Trophoblast cell (in vitro differentiated cells and primary cell): ENCODE measurements around the gene LRP5.

Experiments used
- DNase-seq, 2 donors: peaks; one replicate each; pipeline ENCODE4 v3.0.0-alpha.2; 2016
- H2AFZ ChIP-seq: 2 replicates; pipeline ENCODE4 v1.6.1; 2013; ENCODE audit warnings: low read length, moderate library complexity, mild to moderate bottlenecking; ENCODE audit not compliant: insufficient read depth, poor library complexity
- H2AK5ac ChIP-seq: 2 replicates; pipeline ENCODE4 v1.6.1; 2013; ENCODE audit warnings: mild to moderate bottlenecking, low read length
- H2BK120ac ChIP-seq: 2 replicates; pipeline ENCODE4 v1.6.1; 2013; ENCODE audit warnings: low read length, mild to moderate bottlenecking, moderate library complexity; ENCODE audit not compliant: insufficient read depth, poor library complexity
- H2BK12ac ChIP-seq: 2 replicates; pipeline ENCODE4 v1.6.1; 2013; ENCODE audit warnings: mild to moderate bottlenecking, low read length, moderate library complexity
- H2BK5ac ChIP-seq: 2 replicates; pipeline ENCODE4 v1.6.1; 2013; ENCODE audit warnings: low read length, low read depth, moderate library complexity, mild to moderate bottlenecking; ENCODE audit not compliant: poor library complexity
- H3K14ac ChIP-seq: 2 replicates; pipeline ENCODE4 v1.6.1; 2013; ENCODE audit warnings: mild to moderate bottlenecking, low read length
- H3K18ac ChIP-seq: 2 replicates; pipeline ENCODE4 v1.6.1; 2013; ENCODE audit warnings: mild to moderate bottlenecking, low read length
- H3K23ac ChIP-seq: 2 replicates; pipeline ENCODE4 v1.6.1; 2013; ENCODE audit warnings: low read length
- H3K27ac ChIP-seq: 2 replicates; pipeline ENCODE4 v1.5.1; 2013; ENCODE audit warnings: low read depth, mild to moderate bottlenecking, inconsistent platforms, low read length, moderate library complexity
- H3K27me3 ChIP-seq: 2 replicates; pipeline ENCODE4 v1.6.1; 2013; ENCODE audit warnings: inconsistent platforms, mild to moderate bottlenecking, low read length, moderate library complexity; ENCODE audit not compliant: insufficient read depth
- H3K36me3 ChIP-seq, 2 experiments: 1 replicate in 1 of 2; 2 replicates in 1 of 2; pipeline ENCODE4 v1.6.1; 2013; ENCODE audit warnings: low read length in 2 of 2, mild to moderate bottlenecking in 2 of 2, moderate library complexity in 1 of 2; ENCODE audit not compliant: insufficient read depth in 2 of 2, control insufficient read depth in 1 of 2
- H3K4ac ChIP-seq: 2 replicates; pipeline ENCODE4 v1.6.1; 2013; ENCODE audit warnings: low read depth, mild to moderate bottlenecking, low read length, moderate library complexity
- H3K4me1 ChIP-seq, 2 experiments: 1 replicate in 1 of 2; 2 replicates in 1 of 2; pipeline ENCODE4 v1.6.1; 2013; ENCODE audit warnings: low read length in 2 of 2, mild to moderate bottlenecking in 2 of 2, moderate library complexity in 1 of 2; ENCODE audit not compliant: insufficient read depth in 2 of 2, control insufficient read depth in 1 of 2
- H3K4me2 ChIP-seq: 2 replicates; pipeline ENCODE4 v1.6.1; 2013; ENCODE audit warnings: inconsistent platforms, mild to moderate bottlenecking, low read length, moderate library complexity
- H3K4me3 ChIP-seq: 2 replicates; pipeline ENCODE4 v1.5.1; 2013; ENCODE audit warnings: mild to moderate bottlenecking, low read depth, low read length, inconsistent platforms
- H3K79me1 ChIP-seq: one replicate; pipeline ENCODE4 v1.6.1; 2013; ENCODE audit warnings: low read length
- H3K79me2 ChIP-seq: 2 replicates; pipeline ENCODE4 v1.6.1; 2013; ENCODE audit warnings: low read length, mild to moderate bottlenecking; ENCODE audit not compliant: control insufficient read depth, insufficient read depth, poor library complexity
- H3K9ac ChIP-seq: 2 replicates; pipeline ENCODE4 v1.6.1; 2013; ENCODE audit warnings: mild to moderate bottlenecking, low read length
- H3K9me3 ChIP-seq: 2 replicates; pipeline ENCODE4 v1.6.1; 2013; ENCODE audit warnings: low read depth, mild to moderate bottlenecking, control low read depth, inconsistent platforms, low read length; ENCODE audit not compliant: insufficient read depth
- H4K12ac ChIP-seq: 2 replicates; pipeline ENCODE4 v1.6.1; 2013; ENCODE audit warnings: low read depth, mild to moderate bottlenecking, low read length, moderate library complexity
- H4K8ac ChIP-seq: 2 replicates; pipeline ENCODE4 v1.6.1; 2013; ENCODE audit warnings: low read depth, mild to moderate bottlenecking, low read length, moderate library complexity
- H4K91ac ChIP-seq: one replicate; pipeline ENCODE4 v1.6.1; 2013; ENCODE audit warnings: low read depth, mild to moderate bottlenecking, low read length, moderate library complexity
- WGBS: extraction: QIAGEN DNeasy Blood & Tissue Kit; methylation state at CpG from one replicate; pipeline ENCODE4 v1.1.7; 2013; ENCODE audit warnings: missing lambda C conversion rate; ENCODE audit not compliant: insufficient read length, insufficient coverage; ENCODE audit errors: extremely low coverage; 5-methylcytosine and 5-hydroxymethylcytosine counted together

Gene LRP5

GRCh38 chr11:68266121-68266891, 46.1 kb upstream of the LRP5 start:
- peaks cover under 1% of the 10 kb centered on the region for H3K79me2 ChIP-seq
- H4K12ac ChIP-seq = no peak overlapping the region
- no CpG with 5 or more reads among the region's 16 CpGs for WGBS
- no peak overlapping the region for H3K18ac ChIP-seq
- H4K8ac ChIP-seq = no peak overlapping the region
- peaks cover 47 to 60% of the 10 kb centered on the region in 2 experiments for H3K36me3 ChIP-seq
- no peak overlapping the region for H3K9ac ChIP-seq
- H3K4me1 ChIP-seq = peaks cover 0 to 4% of the 10 kb centered on the region in 2 experiments
- no peak overlapping the region for H2AFZ ChIP-seq
- no peak overlapping the region for H3K23ac ChIP-seq
- no peaks in the 10 kb centered on the region for H3K27me3 ChIP-seq
- H3K9me3 ChIP-seq = no peaks in the 10 kb centered on the region
- H2AK5ac ChIP-seq = no peak overlapping the region
- H3K4me3 ChIP-seq = no peak overlapping the region
- no peak for DNase-seq
- no peak overlapping the region for H2BK5ac ChIP-seq
- no peak overlapping the region for H2BK12ac ChIP-seq
- H3K79me1 ChIP-seq = peaks cover 1% of the 10 kb centered on the region
- H3K14ac ChIP-seq = no peak overlapping the region
- no peak overlapping the region for H3K4ac ChIP-seq
- H4K91ac ChIP-seq = no peak overlapping the region
- no peak overlapping the region for H3K4me2 ChIP-seq
- no peak overlapping the region for H2BK120ac ChIP-seq
- H3K27ac ChIP-seq = no peak overlapping the region

- Histone ChIP-seq H3K36me3 (peaks cover 39 to 52% of the 10 kb centered on the region in 2 experiments), H3K23ac (no peak overlapping the region), H3K27me3 (no peaks in the 10 kb centered on the region), H3K18ac (no peak overlapping the region), H3K79me1 (peaks cover 8% of the 10 kb centered on the region), H3K27ac (no peak overlapping the region), H3K4me2 (no peak overlapping the region), H2AK5ac (no peak overlapping the region), H3K14ac (no peak overlapping the region), H4K8ac (no peak overlapping the region), H4K12ac (no peak overlapping the region), H3K4me3 (no peak overlapping the region), H3K79me2 (peaks cover 7% of the 10 kb centered on the region), H3K9me3 (no peaks in the 10 kb centered on the region), H2BK12ac (no peak overlapping the region), H4K91ac (no peak overlapping the region), H2AFZ (no peak overlapping the region), H2BK5ac (no peak overlapping the region), H3K4me1 (peaks cover 0 to 4% of the 10 kb centered on the region in 2 experiments), H2BK120ac (no peak overlapping the region), H3K9ac (no peak overlapping the region), H3K4ac (no peak overlapping the region)
- WGBS = no CpG with 5 or more reads among the region's 12 CpGs
- DNase-seq = no peak
Observed at GRCh38 chr11:68266936-68267880, 45.2 kb upstream of the LRP5 start.

- DNase-seq = no peak
- no peaks in the 10 kb centered on the region for H3K27me3 ChIP-seq
- no peak overlapping the region for H2AFZ ChIP-seq
- no peak overlapping the region for H4K91ac ChIP-seq
- H3K14ac ChIP-seq = no peak overlapping the region
- H3K9me3 ChIP-seq = no peaks in the 10 kb centered on the region
- no peak overlapping the region for H3K4ac ChIP-seq
- no peak overlapping the region for H2BK12ac ChIP-seq
- peaks cover 0 to 4% of the 10 kb centered on the region in 2 experiments for H3K4me1 ChIP-seq
- WGBS = no CpG with 5 or more reads among the region's 6 CpGs
- H2BK120ac ChIP-seq = no peak overlapping the region
- H3K9ac ChIP-seq = no peak overlapping the region
- no peak overlapping the region for H4K12ac ChIP-seq
- no peak overlapping the region for H3K23ac ChIP-seq
- no peak overlapping the region for H3K4me3 ChIP-seq
- no peak overlapping the region for H3K18ac ChIP-seq
- peaks cover 8% of the 10 kb centered on the region for H3K79me2 ChIP-seq
- peaks cover 34 to 46% of the 10 kb centered on the region in 2 experiments for H3K36me3 ChIP-seq
- H3K27ac ChIP-seq = no peak overlapping the region
- H3K79me1 ChIP-seq = peaks cover 11% of the 10 kb centered on the region
- no peak overlapping the region for H3K4me2 ChIP-seq
- no peak overlapping the region for H2BK5ac ChIP-seq
- no peak overlapping the region for H4K8ac ChIP-seq
- no peak overlapping the region for H2AK5ac ChIP-seq
Observed at GRCh38 chr11:68267881-68268240, 44.5 kb upstream of the LRP5 start.

GRCh38 chr11:68269414-68270081, 42.8 kb upstream of the LRP5 start:
- H3K4me2 ChIP-seq = no peak overlapping the region
- H3K9me3 ChIP-seq = no peaks in the 10 kb centered on the region
- H3K4me3 ChIP-seq = no peak overlapping the region
- H3K27me3 ChIP-seq = no peaks in the 10 kb centered on the region
- H3K9ac ChIP-seq = no peak overlapping the region
- no peak overlapping the region for H3K18ac ChIP-seq
- H3K4ac ChIP-seq = no peak overlapping the region
- no peak overlapping the region for H3K27ac ChIP-seq
- no peak overlapping the region for H4K8ac ChIP-seq
- H3K36me3 ChIP-seq = peaks cover 25 to 32% of the 10 kb centered on the region in 2 experiments
- H3K79me2 ChIP-seq = peaks cover 8% of the 10 kb centered on the region
- H2AK5ac ChIP-seq = no peak overlapping the region
- DNase-seq = peak; percentile 75 to 87
- H3K23ac ChIP-seq = peak overlapping the region; percentile 41
- H2BK5ac ChIP-seq = no peak overlapping the region
- H4K12ac ChIP-seq = no peak overlapping the region
- H3K14ac ChIP-seq = no peak overlapping the region
- H2BK120ac ChIP-seq = no peak overlapping the region
- peaks cover 0 to 4% of the 10 kb centered on the region in 2 experiments for H3K4me1 ChIP-seq
- peaks cover 11% of the 10 kb centered on the region for H3K79me1 ChIP-seq
- no peak overlapping the region for H2AFZ ChIP-seq
- H4K91ac ChIP-seq = no peak overlapping the region
- WGBS = no CpG with 5 or more reads among the region's 10 CpGs
- H2BK12ac ChIP-seq = no peak overlapping the region
